ENCODE results near the gene GGT1. TPM values are rescaled to one million over a fixed set of nuclear protein-coding genes. Genes with fewer than 3 reads are reported as not detected.

Gene GGT1
- total and polyA plus RNA-seq, 12 donors: 0.97 to 59.8 (median 4.0) TPM

DNA sequence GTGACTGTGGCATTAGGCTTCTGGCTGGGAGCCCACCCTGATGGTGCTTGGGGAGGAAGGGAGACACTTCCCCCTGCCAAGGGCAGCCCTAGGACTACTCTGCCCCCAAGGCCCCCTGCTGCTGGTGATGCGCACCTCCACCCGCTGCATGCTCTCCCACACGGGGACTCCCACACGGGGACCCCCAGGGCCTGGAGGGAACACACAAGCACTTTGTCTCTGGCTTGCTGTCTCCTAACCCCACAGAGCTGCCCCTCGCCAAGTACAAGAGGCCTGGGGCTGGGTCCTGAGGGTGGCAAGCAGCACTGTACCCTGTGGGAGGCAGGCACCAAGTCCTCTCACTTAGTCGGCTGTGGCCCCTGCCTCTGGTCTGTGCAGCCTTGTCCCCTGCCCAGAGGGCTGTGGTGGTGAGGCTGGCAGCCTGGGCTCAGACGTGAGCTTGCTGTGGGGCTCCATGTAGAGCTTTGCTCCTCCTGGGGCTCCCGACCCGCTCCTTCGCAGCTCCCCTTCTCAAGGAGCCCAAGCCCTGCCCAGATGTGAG is 18.1 kb upstream of the GGT1 start:
- Histone ChIP-seq H3K27ac (no peak overlapping the region), H3K27me3 (no peaks in the 10 kb centered on the region), H3K9me3 (replicated peaks in 1 of 3) (no peaks in the 10 kb centered on the region), H3K4me3 (no peak overlapping the region), H3K4me1 (replicated peaks in 1 of 2) (no peaks in the 10 kb centered on the region), H3K36me3 (replicated peaks in 1 of 2) (no peaks in the 10 kb centered on the region)
- TF ChIP-seq, protein P1, sequence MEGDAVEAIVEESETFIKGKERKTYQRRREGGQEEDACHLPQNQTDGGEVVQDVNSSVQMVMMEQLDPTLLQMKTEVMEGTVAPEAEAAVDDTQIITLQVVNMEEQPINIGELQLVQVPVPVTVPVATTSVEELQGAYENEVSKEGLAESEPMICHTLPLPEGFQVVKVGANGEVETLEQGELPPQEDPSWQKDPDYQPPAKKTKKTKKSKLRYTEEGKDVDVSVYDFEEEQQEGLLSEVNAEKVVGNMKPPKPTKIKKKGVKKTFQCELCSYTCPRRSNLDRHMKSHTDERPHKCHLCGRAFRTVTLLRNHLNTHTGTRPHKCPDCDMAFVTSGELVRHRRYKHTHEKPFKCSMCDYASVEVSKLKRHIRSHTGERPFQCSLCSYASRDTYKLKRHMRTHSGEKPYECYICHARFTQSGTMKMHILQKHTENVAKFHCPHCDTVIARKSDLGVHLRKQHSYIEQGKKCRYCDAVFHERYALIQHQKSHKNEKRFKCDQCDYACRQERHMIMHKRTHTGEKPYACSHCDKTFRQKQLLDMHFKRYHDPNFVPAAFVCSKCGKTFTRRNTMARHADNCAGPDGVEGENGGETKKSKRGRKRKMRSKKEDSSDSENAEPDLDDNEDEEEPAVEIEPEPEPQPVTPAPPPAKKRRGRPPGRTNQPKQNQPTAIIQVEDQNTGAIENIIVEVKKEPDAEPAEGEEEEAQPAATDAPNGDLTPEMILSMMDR (IDR thresholded peaks at IDR 0.05): no peak
- no peak for TF ChIP-seq POLR2A (IDR thresholded peaks at IDR 0.05)
- no peak for DNase-seq
- intact Hi-C loops (cut with DNase I): no loop called here
- 77 to 97% (median 91%) methylated on average over 6 to 10 of the region's 10 CpGs for WGBS, 4 donors

DNA sequence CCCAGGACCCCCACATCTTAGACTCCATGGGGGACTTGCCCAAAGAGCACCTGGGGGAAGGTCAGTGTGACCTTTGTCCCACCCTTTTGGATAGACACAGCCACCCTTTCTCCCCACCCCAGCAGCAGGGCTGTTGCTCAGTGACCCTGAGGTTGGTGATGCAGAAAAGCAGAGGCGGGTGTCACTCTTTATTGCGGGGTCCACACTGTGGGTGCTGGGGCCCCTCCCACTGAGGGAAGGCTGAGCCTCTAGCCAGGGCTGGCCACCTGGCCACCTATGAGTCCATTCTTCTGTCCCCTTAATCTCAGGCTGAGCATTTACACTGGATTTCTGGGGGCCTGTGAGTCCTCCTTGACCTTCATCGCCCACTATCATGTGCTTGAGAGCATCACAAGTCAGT is 17.5 kb upstream of the GGT1 start:
- no peak for DNase-seq
- Histone ChIP-seq H3K4me3 (no peak overlapping the region), H3K9me3 (replicated peaks in 1 of 3) (no peaks in the 10 kb centered on the region), H3K4me1 (replicated peaks in 1 of 2) (no peaks in the 10 kb centered on the region), H3K27me3 (no peaks in the 10 kb centered on the region), H3K27ac (no peak overlapping the region), H3K36me3 (replicated peaks in 1 of 2) (no peaks in the 10 kb centered on the region)
- WGBS, 4 donors: 95 to 100% (median 100%) methylated on average over 1 to 3 of the region's 3 CpGs
- intact Hi-C loops (cut with DNase I): no loop called here
- TF ChIP-seq, protein P1 (IDR thresholded peaks at IDR 0.05): no peak
- TF ChIP-seq POLR2A (IDR thresholded peaks at IDR 0.05): no peak

DNA sequence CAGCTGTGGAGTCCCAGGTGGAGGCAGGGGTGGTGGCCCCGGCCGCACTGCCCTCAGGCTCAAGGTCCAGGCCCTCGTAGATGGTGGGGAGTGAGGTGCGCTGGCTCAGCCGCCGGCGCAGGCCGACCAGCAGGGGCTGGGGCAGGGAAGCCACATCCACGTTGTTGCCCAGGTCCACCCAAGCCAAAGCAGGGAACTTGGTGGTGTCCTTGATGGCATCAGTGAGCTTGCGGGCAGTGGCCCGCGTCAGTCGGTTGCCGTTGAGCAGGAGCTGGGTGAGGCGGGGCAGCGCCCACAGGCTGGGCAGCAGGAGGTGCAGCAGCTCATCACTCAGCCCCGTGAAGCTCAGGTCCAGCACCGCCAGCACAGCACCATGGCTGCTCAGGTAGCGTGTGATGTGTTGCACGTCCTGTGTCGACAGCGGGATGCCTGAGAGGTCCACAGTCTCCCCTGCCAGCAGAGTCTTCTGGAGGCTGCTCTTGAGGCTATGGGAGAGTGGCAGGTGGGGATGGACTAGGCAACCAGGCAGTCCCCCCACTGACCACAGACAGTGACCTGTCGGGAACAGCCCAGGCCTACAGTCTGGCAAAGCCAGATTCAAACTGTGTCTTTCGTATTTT is 17.0 kb upstream of the GGT1 start:
- Histone ChIP-seq H3K4me1 (replicated peaks in 1 of 2) (no peaks in the 10 kb centered on the region), H3K27me3 (no peaks in the 10 kb centered on the region), H3K4me3 (no peak overlapping the region), H3K36me3 (replicated peaks in 1 of 2) (no peaks in the 10 kb centered on the region), H3K27ac (no peak overlapping the region), H3K9me3 (replicated peaks in 1 of 3) (no peaks in the 10 kb centered on the region)
- intact Hi-C loops (cut with DNase I): no loop called here
- TF ChIP-seq, protein P1 (IDR thresholded peaks at IDR 0.05): no peak
- no peak for TF ChIP-seq POLR2A (IDR thresholded peaks at IDR 0.05)
- 93 to 97% (median 95%) methylated on average over 4 to 24 of the region's 24 CpGs for WGBS, 4 donors
- DNase-seq: no peak

DNA sequence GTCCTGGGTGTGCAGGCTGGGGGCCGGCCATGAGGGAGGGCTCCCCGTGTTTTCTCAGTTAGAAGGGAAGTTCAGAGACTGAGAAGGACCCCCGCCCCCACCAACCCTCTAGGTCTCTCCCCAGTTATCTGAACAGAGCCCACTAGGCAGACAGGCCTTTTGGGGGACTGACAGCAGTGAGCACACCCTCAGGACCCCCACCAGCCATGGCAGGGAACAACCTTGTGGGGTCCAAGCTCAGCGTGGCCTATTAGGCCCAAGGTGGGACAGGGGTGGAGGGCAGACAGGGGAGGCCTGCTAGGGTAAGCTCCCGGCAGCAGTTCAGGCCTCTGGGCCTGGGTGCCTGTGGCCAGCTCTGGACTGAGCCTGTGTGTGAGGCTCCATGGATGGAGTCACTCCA is 15.7 kb upstream of the GGT1 start:
- H3K36me3 ChIP-seq (replicated peaks in 1 of 2): no peaks in the 10 kb centered on the region
- TF ChIP-seq, protein P1 (IDR thresholded peaks at IDR 0.05): no peak
- no peak for TF ChIP-seq POLR2A (IDR thresholded peaks at IDR 0.05)
- no peak for DNase-seq
- WGBS, 4 donors: 82 to 89% (median 87%) methylated on average over 3 to 5 of the region's 5 CpGs
- no peaks in the 10 kb centered on the region for H3K27me3 ChIP-seq
- H3K4me3 ChIP-seq: no peak overlapping the region
- H3K27ac ChIP-seq: no peak overlapping the region
- H3K9me3 ChIP-seq (replicated peaks in 1 of 3): no peaks in the 10 kb centered on the region
- intact Hi-C loops (cut with DNase I): no loop called here
- peaks cover 0 to under 1% of the 10 kb centered on the region in 2 donors for H3K4me1 ChIP-seq (replicated peaks in 1 of 2)
